Measurements from ENCODE around the gene CNOT1. TPM values are rescaled to one million over a fixed set of nuclear protein-coding genes. Genes with fewer than 3 reads are reported as not detected.

Gene CNOT1
- total and polyA plus RNA-seq, 2 experiments from 2014 or later = 49.3 to 71.8 TPM

DNA sequence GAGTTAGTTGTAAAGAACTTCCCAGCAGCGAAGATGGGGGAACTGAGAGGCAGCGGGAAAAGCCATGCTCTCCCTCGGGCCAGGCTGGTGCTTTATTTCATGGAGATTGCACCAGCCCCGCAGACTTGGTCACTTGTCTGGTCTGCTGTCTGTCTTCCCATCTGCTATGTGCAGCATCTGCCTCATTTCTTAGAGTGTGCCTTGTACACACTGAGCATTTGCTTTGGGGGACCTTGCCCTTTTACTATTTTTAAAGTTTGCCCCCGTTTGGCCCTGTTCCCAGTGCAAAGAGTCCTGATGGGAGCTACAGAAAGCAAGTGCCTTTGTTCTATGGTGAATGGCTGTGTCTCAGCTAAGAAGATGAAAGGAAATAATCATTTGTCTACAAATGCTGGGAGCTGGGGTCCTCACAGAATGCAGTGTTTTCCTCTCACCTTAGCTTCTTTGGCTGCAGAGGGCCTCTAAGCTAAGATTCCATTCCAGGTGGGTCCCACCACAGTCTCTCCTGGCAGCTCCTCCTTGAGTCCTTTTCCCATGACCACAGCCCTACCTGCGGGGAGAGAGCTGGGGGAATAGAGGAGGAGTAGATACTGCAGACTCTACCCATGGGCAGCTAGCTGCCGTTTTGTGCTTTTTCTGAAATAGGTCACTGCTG is 25.1 kb upstream of the CNOT1 start:
- Histone ChIP-seq H3K27me3 (no peaks in the 10 kb centered on the region), H3K27ac (no peak overlapping the region), H3K36me3 (no peaks in the 10 kb centered on the region), H3K4me3 (no peak overlapping the region), H3K9me3 (ENCODE audit: low read depth) (no peaks in the 10 kb centered on the region), H3K4me1 (ENCODE audit: low read depth) (peaks cover 5% of the 10 kb centered on the region)
- DNase-seq (ENCODE audit: low read depth in 1 of 2, low spot score in 1 of 2) = no peak
- TF ChIP-seq, protein P1, sequence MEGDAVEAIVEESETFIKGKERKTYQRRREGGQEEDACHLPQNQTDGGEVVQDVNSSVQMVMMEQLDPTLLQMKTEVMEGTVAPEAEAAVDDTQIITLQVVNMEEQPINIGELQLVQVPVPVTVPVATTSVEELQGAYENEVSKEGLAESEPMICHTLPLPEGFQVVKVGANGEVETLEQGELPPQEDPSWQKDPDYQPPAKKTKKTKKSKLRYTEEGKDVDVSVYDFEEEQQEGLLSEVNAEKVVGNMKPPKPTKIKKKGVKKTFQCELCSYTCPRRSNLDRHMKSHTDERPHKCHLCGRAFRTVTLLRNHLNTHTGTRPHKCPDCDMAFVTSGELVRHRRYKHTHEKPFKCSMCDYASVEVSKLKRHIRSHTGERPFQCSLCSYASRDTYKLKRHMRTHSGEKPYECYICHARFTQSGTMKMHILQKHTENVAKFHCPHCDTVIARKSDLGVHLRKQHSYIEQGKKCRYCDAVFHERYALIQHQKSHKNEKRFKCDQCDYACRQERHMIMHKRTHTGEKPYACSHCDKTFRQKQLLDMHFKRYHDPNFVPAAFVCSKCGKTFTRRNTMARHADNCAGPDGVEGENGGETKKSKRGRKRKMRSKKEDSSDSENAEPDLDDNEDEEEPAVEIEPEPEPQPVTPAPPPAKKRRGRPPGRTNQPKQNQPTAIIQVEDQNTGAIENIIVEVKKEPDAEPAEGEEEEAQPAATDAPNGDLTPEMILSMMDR (IDR thresholded peaks at IDR 0.05; ENCODE audit: low read depth, low read length) = no peak

DNA sequence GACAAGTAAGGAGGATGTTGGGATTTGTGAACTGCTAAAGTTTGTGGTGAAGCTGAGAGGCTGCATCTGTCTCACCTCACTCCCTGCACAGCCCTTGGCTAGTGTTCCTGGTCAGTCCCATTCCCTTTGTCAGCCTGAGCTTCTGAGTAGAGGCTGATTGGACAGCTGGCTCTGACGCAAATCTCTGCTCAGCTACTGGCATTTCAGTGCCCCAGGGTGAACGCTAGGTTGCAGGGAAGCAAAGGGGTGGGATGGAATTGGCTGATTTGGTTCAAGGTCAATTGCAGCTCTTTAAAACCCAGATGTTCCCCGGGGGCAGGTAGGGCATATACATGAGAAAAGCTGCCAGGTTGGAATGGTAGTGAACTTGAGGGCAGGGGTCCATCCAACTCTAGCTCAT is 23.1 kb upstream of the CNOT1 start:
- TF ChIP-seq, protein P1 (IDR thresholded peaks at IDR 0.05; ENCODE audit: low read depth, low read length) = no peak
- Histone ChIP-seq H3K36me3 (no peaks in the 10 kb centered on the region), H3K4me1 (ENCODE audit: low read depth) (peaks cover 5% of the 10 kb centered on the region), H3K9me3 (ENCODE audit: low read depth) (no peaks in the 10 kb centered on the region), H3K27me3 (no peaks in the 10 kb centered on the region), H3K4me3 (no peak overlapping the region), H3K27ac (no peak overlapping the region)
- DNase-seq (ENCODE audit: low read depth in 1 of 2, low spot score in 1 of 2) = peak; percentile 38 to 63

DNA sequence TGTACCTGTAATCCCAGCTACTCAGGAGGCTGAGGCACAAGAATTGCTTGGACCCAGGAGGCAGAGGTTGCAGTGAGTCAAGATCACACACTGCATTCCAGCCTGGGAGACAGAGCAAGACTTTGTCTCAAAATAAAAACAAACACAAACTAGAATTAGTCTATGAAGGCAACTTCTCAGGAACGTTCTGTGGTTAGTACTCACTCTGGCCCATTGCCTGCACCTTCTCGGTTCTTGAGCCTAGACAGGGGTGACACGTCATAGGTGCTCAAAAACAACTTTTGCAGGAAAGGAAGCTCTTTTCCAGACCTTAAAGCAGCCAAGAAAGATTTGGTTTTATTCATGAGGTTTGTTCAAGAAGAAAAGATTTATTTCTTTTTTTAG is 22.3 kb upstream of the CNOT1 start:
- Histone ChIP-seq H3K9me3 (ENCODE audit: low read depth) (no peaks in the 10 kb centered on the region), H3K27ac (no peak overlapping the region), H3K27me3 (no peaks in the 10 kb centered on the region), H3K36me3 (no peaks in the 10 kb centered on the region), H3K4me3 (no peak overlapping the region), H3K4me1 (ENCODE audit: low read depth) (peaks cover 5% of the 10 kb centered on the region)
- TF ChIP-seq, protein P1 (IDR thresholded peaks at IDR 0.05; ENCODE audit: low read depth, low read length) = no peak
- DNase-seq (ENCODE audit: low read depth in 1 of 2, low spot score in 1 of 2) = no peak

DNA sequence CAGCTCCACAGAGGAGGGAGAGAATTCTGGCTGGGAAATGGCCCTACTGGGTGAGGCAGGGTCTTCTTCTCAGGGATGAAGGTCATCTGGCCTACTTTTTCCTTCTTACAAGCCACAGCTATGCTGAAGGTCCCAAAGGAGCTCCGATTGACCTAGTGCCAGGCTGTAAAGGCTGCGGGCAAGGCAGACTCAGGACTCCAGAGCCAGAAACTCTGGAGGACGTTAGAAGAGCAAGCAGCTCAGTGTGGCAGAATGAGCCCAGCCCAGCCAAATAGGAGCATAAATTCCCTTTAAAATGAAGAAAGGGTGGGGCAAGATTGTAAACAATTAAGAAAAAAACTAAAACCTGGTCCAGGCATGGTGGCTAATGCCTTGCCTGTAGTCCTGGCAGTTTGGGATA is 20.1 kb upstream of the CNOT1 start:
- no peaks in the 10 kb centered on the region for H3K27me3 ChIP-seq
- H3K4me3 ChIP-seq = no peak overlapping the region
- no peaks in the 10 kb centered on the region for H3K9me3 ChIP-seq (ENCODE audit: low read depth)
- no peak for DNase-seq (ENCODE audit: low read depth in 1 of 2, low spot score in 1 of 2)
- H3K36me3 ChIP-seq = no peaks in the 10 kb centered on the region
- peaks cover 5% of the 10 kb centered on the region for H3K4me1 ChIP-seq (ENCODE audit: low read depth)
- TF ChIP-seq, protein P1 (IDR thresholded peaks at IDR 0.05; ENCODE audit: low read depth, low read length) = no peak
- H3K27ac ChIP-seq = no peak overlapping the region

DNA sequence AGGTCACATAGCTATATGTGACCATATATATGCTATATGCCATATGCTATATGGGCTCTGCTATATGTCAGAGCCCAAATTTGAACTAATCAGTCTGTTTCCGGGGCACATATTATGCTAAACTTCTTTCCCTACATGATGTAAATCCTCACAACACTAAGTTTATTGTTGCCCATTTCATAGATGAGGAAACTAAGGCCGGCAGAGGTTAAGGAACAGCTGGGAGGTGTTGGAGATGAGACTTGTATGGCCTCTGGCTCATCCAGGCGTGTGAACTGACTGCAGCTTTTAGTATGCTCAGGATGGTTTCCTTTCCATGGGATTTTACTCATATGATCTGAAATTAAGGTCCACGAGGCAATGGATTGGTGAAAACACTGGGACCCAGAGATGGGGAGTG is 17.5 kb upstream of the CNOT1 start:
- no peaks in the 10 kb centered on the region for H3K9me3 ChIP-seq (ENCODE audit: low read depth)
- no peak overlapping the region for H3K27ac ChIP-seq
- H3K36me3 ChIP-seq = no peaks in the 10 kb centered on the region
- H3K27me3 ChIP-seq = no peaks in the 10 kb centered on the region
- no peak overlapping the region for H3K4me3 ChIP-seq
- H3K4me1 ChIP-seq (ENCODE audit: low read depth) = no peaks in the 10 kb centered on the region
- TF ChIP-seq, protein P1 (IDR thresholded peaks at IDR 0.05; ENCODE audit: low read depth, low read length) = no peak
- DNase-seq (ENCODE audit: low read depth in 1 of 2, low spot score in 1 of 2) = no peak

Data from cardiac muscle cell (in vitro differentiated cells and primary cell).